Fibroblast of lung (primary cell): ENCODE data around the gene LNPEP. TPM values are rescaled to one million over a fixed set of nuclear protein-coding genes. Genes with fewer than 3 reads are reported as not detected.
A peak's percentile ranks its signal among the peaks of the same experiment; 100 is the strongest.

Experiments used
- DNase-seq, 2 donors: peaks; one replicate each; pipeline versions ENCODE4 v3.0.0 to v3.0.0-alpha.2; 2010; ENCODE audit warnings: low read depth in 2 of 2
- H2AFZ ChIP-seq: 2 replicates; pipeline ENCODE4 v1.5.1; 2012; ENCODE audit warnings: low read length, control low read depth, inconsistent platforms
- H3K27ac ChIP-seq: 2 replicates; pipeline ENCODE4 v1.5.1; 2011; ENCODE audit warnings: low read length, control low read depth; ENCODE audit not compliant: insufficient read depth
- H3K27me3 ChIP-seq: 2 replicates; pipeline ENCODE4 v1.5.1; 2011; ENCODE audit warnings: mild to moderate bottlenecking, low read length; ENCODE audit not compliant: control insufficient read depth, insufficient read depth
- H3K36me3 ChIP-seq: 2 replicates; pipeline ENCODE4 v1.5.1; 2011; ENCODE audit warnings: low read length; ENCODE audit not compliant: control insufficient read depth, insufficient read depth
- H3K4me1 ChIP-seq: 2 replicates; pipeline ENCODE4 v1.5.1; 2011; ENCODE audit warnings: low read length; ENCODE audit not compliant: control insufficient read depth, insufficient read depth; ENCODE audit errors: extremely low read depth
- H3K4me2 ChIP-seq: 2 replicates; pipeline ENCODE4 v1.5.1; 2011; ENCODE audit warnings: low read length, control low read depth; ENCODE audit not compliant: insufficient read depth; ENCODE audit errors: extremely low read depth
- H3K4me3 ChIP-seq, 4 experiments: fragments of 200-600 bp in 1 of 4; sonication (generic) in 1 of 4; replicated peaks in 1 of 4; 2 replicates each; pipeline ENCODE4 v1.5.1; 2011 to 2016; ENCODE audit warnings: low read length in 4 of 4, low read depth in 3 of 4, mild to moderate bottlenecking in 3 of 4, control low read depth in 2 of 4, inconsistent platforms in 1 of 4, mixed read lengths in 1 of 4; ENCODE audit not compliant: insufficient read depth in 1 of 4; ENCODE audit errors: control extremely low read depth in 1 of 4
- H3K79me2 ChIP-seq: 2 replicates; pipeline ENCODE4 v1.5.1; 2012; ENCODE audit warnings: mild to moderate bottlenecking, low read length, inconsistent platforms; ENCODE audit not compliant: control insufficient read depth, insufficient read depth
- H3K9ac ChIP-seq: 2 replicates; pipeline ENCODE4 v1.5.1; 2011; ENCODE audit warnings: mild to moderate bottlenecking, low read length, control low read depth; ENCODE audit not compliant: insufficient read depth
- H3K9me3 ChIP-seq: 2 replicates; pipeline ENCODE4 v1.5.1; 2012; ENCODE audit warnings: low read depth, low read length; ENCODE audit not compliant: control insufficient read depth, insufficient read depth
- H4K20me1 ChIP-seq: 2 replicates; pipeline ENCODE4 v1.5.1; 2011; ENCODE audit warnings: low read length; ENCODE audit not compliant: control insufficient read depth, insufficient read depth; ENCODE audit errors: extremely low read depth
- CTCF ChIP-seq, 2 donors: IDR thresholded peaks in 1 of 2; conservative IDR thresholded peaks in 1 of 2; 1 replicate in 1 of 2; 2 replicates in 1 of 2; pipeline ENCODE4 v1.5.1; 2011 to 2012; ENCODE audit warnings: low read length in 2 of 2, control low read depth in 1 of 2, inconsistent platforms in 1 of 2, low read depth in 1 of 2, mild to moderate bottlenecking in 1 of 2
- EZH2 ChIP-seq: IDR thresholded peaks from 2 replicates; pipeline ENCODE4 v1.5.1; 2012; ENCODE audit warnings: low read length, control low read depth, mild to moderate bottlenecking; ENCODE audit errors: missing control alignments
- polyA minus RNA-seq: library from RNA; depleted of rRNA, polyadenylated mRNA; stranded (reverse); fragments of >200 nt; gene quantifications from 2 replicates; pipeline ENCODE4 v1.2.3, GENCODE V29; 2011; ENCODE audit warnings: low replicate concordance
- polyA plus RNA-seq, 2 donors: library from polyadenylated mRNA; depleted of rRNA in 1 of 2; stranded (reverse) in 1 of 2; unstranded in 1 of 2; fragments of >200 nt; gene quantifications; 2 replicates each; pipeline ENCODE4 v1.2.1, GENCODE V29; 2011 to 2012; ENCODE audit warnings: missing spikeins in 1 of 2
- total RNA-seq: library from RNA; depleted of rRNA; stranded (reverse); fragments of >200 nt; gene quantifications from 2 replicates; pipeline ENCODE4 v1.2.1, GENCODE V29; 2014

Gene LNPEP
- total RNA-seq, result 26.1 and 26.2 TPM in 2 replicates
- 15.0 and 19.5 TPM in 2 replicates for polyA plus RNA-seq
- 5.5 and 7.8 TPM in 2 replicates for polyA plus RNA-seq (2012)
- 5.1 and 8.3 TPM in 2 replicates for polyA minus RNA-seq

GRCh38 chr5:96935559-96936430 lies at the start of gene LNPEP:
LNPEP (plus strand) TSS chr5:96936080; CDS start chr5:96936156, 76 bp downstream.
- Histone ChIP-seq H3K36me3 (no peaks in the 10 kb centered on the region), H4K20me1 (no peaks in the 10 kb centered on the region), H3K4me1 (peaks cover 7% of the 10 kb centered on the region), H3K4me3 (peak within 1 kb of the TSS; percentile 65 to 93 (median 74)), H3K27ac (peak within 1 kb of the TSS; percentile 79), H3K79me2 (peaks cover 33% of the 10 kb centered on the region), H3K9ac (peak within 1 kb of the TSS; percentile 75), H2AFZ (peak within 1 kb of the TSS; percentile 94), H3K4me2 (peak within 1 kb of the TSS; percentile 98), H3K9me3 (no peaks in the 10 kb centered on the region), H3K27me3 (no peaks in the 10 kb centered on the region)
- no peak for TF ChIP-seq CTCF (conservative IDR thresholded peaks at IDR 0.05 in 1 of 2, IDR thresholded peaks at IDR 0.05 in 1 of 2; ENCODE audit: low read depth in 1 of 2, low read length in 2 of 2)
- no peak for TF ChIP-seq EZH2
- DNase-seq, result peak; percentile 97 to 99

GRCh38 chr5:96893342-96893741 lies 42.5 kb upstream of the LNPEP start:
- H3K27ac ChIP-seq, result no peak overlapping the region
- no peak overlapping the region for H3K4me3 ChIP-seq
- H3K9me3 ChIP-seq, result no peaks in the 10 kb centered on the region
- H3K27me3 ChIP-seq, result no peaks in the 10 kb centered on the region
- DNase-seq, result peak; percentile 67 to 91
- no peak overlapping the region for H3K9ac ChIP-seq
- no peaks in the 10 kb centered on the region for H3K79me2 ChIP-seq
- TF ChIP-seq EZH2, result no peak
- no peak for TF ChIP-seq CTCF (conservative IDR thresholded peaks at IDR 0.05 in 1 of 2, IDR thresholded peaks at IDR 0.05 in 1 of 2; ENCODE audit: low read depth in 1 of 2, low read length in 2 of 2)
- H4K20me1 ChIP-seq, result no peaks in the 10 kb centered on the region
- H3K4me1 ChIP-seq, result no peaks in the 10 kb centered on the region
- H3K36me3 ChIP-seq, result peaks cover 2% of the 10 kb centered on the region
- no peak overlapping the region for H2AFZ ChIP-seq
- no peak overlapping the region for H3K4me2 ChIP-seq

GRCh38 chr5:96896276-96896675 lies 39.6 kb upstream of the LNPEP start:
- peaks cover 2% of the 10 kb centered on the region for H3K36me3 ChIP-seq
- H3K9me3 ChIP-seq, result no peaks in the 10 kb centered on the region
- no peaks in the 10 kb centered on the region for H4K20me1 ChIP-seq

More at GRCh38 chr5:96896276-96896675, 39.6 kb upstream of the LNPEP start:
- no peak for TF ChIP-seq EZH2
- no peak for TF ChIP-seq CTCF (conservative IDR thresholded peaks at IDR 0.05 in 1 of 2, IDR thresholded peaks at IDR 0.05 in 1 of 2; ENCODE audit: low read depth in 1 of 2, low read length in 2 of 2)
- H3K4me3 ChIP-seq, result no peak overlapping the region
- H3K79me2 ChIP-seq, result no peaks in the 10 kb centered on the region
- H3K27me3 ChIP-seq, result no peaks in the 10 kb centered on the region
- no peak overlapping the region for H2AFZ ChIP-seq
- H3K9ac ChIP-seq, result no peak overlapping the region
- H3K4me2 ChIP-seq, result no peak overlapping the region
- H3K4me1 ChIP-seq, result no peaks in the 10 kb centered on the region
- no peak for DNase-seq
- no peak overlapping the region for H3K27ac ChIP-seq
